ENCODE measurements around the gene ABCC11.

Gene ABCC11

GRCh38 chr16:48234630-48235029, 12.7 kb downstream of the ABCC11 start:
- H3K4me3 ChIP-seq (ENCODE audit: low read length) = no peak overlapping the region
- no peak for TF ChIP-seq ZNF274 (IDR thresholded peaks at IDR 0.05; ENCODE audit: low read depth, low read length)

- no peak overlapping the region for H3K4me3 ChIP-seq (ENCODE audit: low read length)
- no peak for TF ChIP-seq ZNF274 (IDR thresholded peaks at IDR 0.05; ENCODE audit: low read depth, low read length)
Measured at GRCh38 chr16:48232493-48233040, 14.8 kb downstream of the ABCC11 start.

- H3K4me3 ChIP-seq (ENCODE audit: low read length) = no peak overlapping the region
- TF ChIP-seq ZNF274 (IDR thresholded peaks at IDR 0.05; ENCODE audit: low read depth, low read length) = no peak
Measured at GRCh38 chr16:48231727-48232492, 15.4 kb downstream of the ABCC11 start.

GRCh38 chr16:48225456-48225855, 21.9 kb downstream of the ABCC11 start:
- no peak for TF ChIP-seq ZNF274 (IDR thresholded peaks at IDR 0.05; ENCODE audit: low read depth, low read length)
- no peak overlapping the region for H3K4me3 ChIP-seq (ENCODE audit: low read length)

GRCh38 chr16:48223490-48223889, 23.8 kb downstream of the ABCC11 start:
- TF ChIP-seq ZNF274 (IDR thresholded peaks at IDR 0.05; ENCODE audit: low read depth, low read length) = no peak
- H3K4me3 ChIP-seq (ENCODE audit: low read length) = no peak overlapping the region

- no peak for TF ChIP-seq ZNF274 (IDR thresholded peaks at IDR 0.05; ENCODE audit: low read depth, low read length)
- H3K4me3 ChIP-seq (ENCODE audit: low read length) = no peak overlapping the region
Measured at GRCh38 chr16:48220891-48221290, 26.4 kb downstream of the ABCC11 start.

- no peak for TF ChIP-seq ZNF274 (IDR thresholded peaks at IDR 0.05; ENCODE audit: low read depth, low read length)
- no peak overlapping the region for H3K4me3 ChIP-seq (ENCODE audit: low read length)
Measured at GRCh38 chr16:48218473-48218872, 28.9 kb downstream of the ABCC11 start.

GRCh38 chr16:48217708-48218107, 29.6 kb downstream of the ABCC11 start:
- H3K4me3 ChIP-seq (ENCODE audit: low read length) = no peak overlapping the region
- no peak for TF ChIP-seq ZNF274 (IDR thresholded peaks at IDR 0.05; ENCODE audit: low read depth, low read length)

- H3K4me3 ChIP-seq (ENCODE audit: low read length) = no peak overlapping the region
- no peak for TF ChIP-seq ZNF274 (IDR thresholded peaks at IDR 0.05; ENCODE audit: low read depth, low read length)
Measured at GRCh38 chr16:48215738-48216137, 31.6 kb downstream of the ABCC11 start.

GRCh38 chr16:48212033-48212432, 35.3 kb downstream of the ABCC11 start:
- TF ChIP-seq ZNF274 (IDR thresholded peaks at IDR 0.05; ENCODE audit: low read depth, low read length) = no peak
- no peak overlapping the region for H3K4me3 ChIP-seq (ENCODE audit: low read length)

GRCh38 chr16:48210747-48211146, 36.6 kb downstream of the ABCC11 start:
- no peak overlapping the region for H3K4me3 ChIP-seq (ENCODE audit: low read length)
- TF ChIP-seq ZNF274 (IDR thresholded peaks at IDR 0.05; ENCODE audit: low read depth, low read length) = no peak

GRCh38 chr16:48206594-48207242, 40.6 kb downstream of the ABCC11 start:
- H3K4me3 ChIP-seq (ENCODE audit: low read length) = no peak overlapping the region

GRCh38 chr16:48204825-48205151, 42.6 kb downstream of the ABCC11 start:
- no peak for TF ChIP-seq ZNF274 (IDR thresholded peaks at IDR 0.05; ENCODE audit: low read depth, low read length)
- H3K4me3 ChIP-seq (ENCODE audit: low read length) = no peak overlapping the region

More at GRCh38 chr16:48206594-48207242, 40.6 kb downstream of the ABCC11 start:
- no peak for TF ChIP-seq ZNF274 (IDR thresholded peaks at IDR 0.05; ENCODE audit: low read depth, low read length)

GRCh38 chr16:48203974-48204824, 43.1 kb downstream of the ABCC11 start:
- no peak for TF ChIP-seq ZNF274 (IDR thresholded peaks at IDR 0.05; ENCODE audit: low read depth, low read length)
- no peak overlapping the region for H3K4me3 ChIP-seq (ENCODE audit: low read length)
